ENCODE results near the gene ZP3. TPM values are rescaled to one million over a fixed set of nuclear protein-coding genes. Genes with fewer than 3 reads are reported as not detected.
"Not testable (repeated sequence)": the region's sequence is repeated elsewhere in the genome, so short reads cannot be mapped to it uniquely, and the experiment has no call there.

Gene ZP3
- 1 to 10 TPM in 2 of 4 donors, under 1 TPM in 1, not detected in 1; 0.50 to 2.5 (median 2.4) TPM for total RNA-seq
- polyA plus RNA-seq = 0.77 TPM
- long read RNA-seq, donor 1 = 0 reads
- long read RNA-seq, donor 2 = 0 reads
- long read RNA-seq, donor 3, partial matches to known transcripts = 0 of 1 reads
- long read RNA-seq, donor 3, other reads (novel, unspliced or antisense) = 0 of 1 reads
- long read RNA-seq, donor 4 = 0 reads

GRCh38 chr7:76424413-76425111 is at the start of gene ZP3:
TSS of gene ZP3 (plus strand) at chr7:76424950. CDS start at chr7:76424965, 15 bp downstream.
- Histone ChIP-seq H3K27me3 (ENCODE audit: control insufficient read depth, insufficient read depth) (no peaks in the 10 kb centered on the region), H3K27ac (ENCODE audit: low read length) (no peak within 1 kb of the TSS), H3K4me1 (ENCODE audit: control insufficient read depth, insufficient read depth, low read length) (no peaks in the 10 kb centered on the region), H3K9me3 (ENCODE audit: control insufficient read depth, low read length) (no peaks in the 10 kb centered on the region), H3K4me3 (ENCODE audit: low read length) (no peak within 1 kb of the TSS)
- intact Hi-C loops (cut with DNase I) = no loop called here
- no peak for DNase-seq
- ATAC-seq = no peak
- 89% methylated on average over 10 of the region's 10 CpGs for WGBS

- Histone ChIP-seq H3K4me1 (ENCODE audit: control insufficient read depth, insufficient read depth, low read length) (peaks cover 3% of the 10 kb centered on the region), H3K9me3 (ENCODE audit: control insufficient read depth, low read length) (no peaks in the 10 kb centered on the region), H3K27ac (ENCODE audit: low read length) (no peak overlapping the region), H3K4me3 (ENCODE audit: low read length) (no peak overlapping the region), H3K27me3 (ENCODE audit: control insufficient read depth, insufficient read depth) (no peaks in the 10 kb centered on the region)
- intact Hi-C loops (cut with DNase I) = no loop called here
- DNase-seq (no peak), ATAC-seq (no peak)
- 82% methylated on average over 9 of the region's 9 CpGs for whole genome bisulfite sequencing
These were observed 49.5 kb upstream of the ZP3 start for GRCh38 chr7:76375251-76375650.

- H3K4me1 ChIP-seq (ENCODE audit: control insufficient read depth, insufficient read depth, low read length) = peaks cover 8% of the 10 kb centered on the region
- H3K27me3 ChIP-seq (ENCODE audit: control insufficient read depth, insufficient read depth) = no peaks in the 10 kb centered on the region
- H3K27ac ChIP-seq (ENCODE audit: low read length) = peak overlapping the region; percentile 68
- H3K9me3 ChIP-seq (ENCODE audit: control insufficient read depth, low read length) = no peaks in the 10 kb centered on the region
- peak in 1 of 3 donors; percentile 47 for DNase-seq
- WGBS = 63% methylated on average over 9 of the region's 9 CpGs
- no peak for ATAC-seq
- no peak overlapping the region for H3K4me3 ChIP-seq (ENCODE audit: low read length)
- intact Hi-C loops (cut with DNase I) = no loop called here
These were observed 47.4 kb upstream of the ZP3 start for GRCh38 chr7:76377186-76377918.

- 41% methylated on average over 7 of the region's 7 CpGs for WGBS
- no peaks in the 10 kb centered on the region for H3K9me3 ChIP-seq (ENCODE audit: control insufficient read depth, low read length)
These were observed 44.2 kb upstream of the ZP3 start for GRCh38 chr7:76380623-76380966.

GRCh38 chr7:76381814-76382213 is 42.9 kb upstream of the ZP3 start:
- no peak for ATAC-seq
- H3K27me3 ChIP-seq (ENCODE audit: control insufficient read depth, insufficient read depth) = no peaks in the 10 kb centered on the region
- H3K4me3 ChIP-seq (ENCODE audit: low read length) = no peak overlapping the region
- intact Hi-C loops (cut with DNase I) = no loop called here
- no peaks in the 10 kb centered on the region for H3K9me3 ChIP-seq (ENCODE audit: control insufficient read depth, low read length)
- WGBS = 93% methylated on average over 7 of the region's 7 CpGs
- peak in 1 of 3 donors; percentile 46 for DNase-seq
- H3K27ac ChIP-seq (ENCODE audit: low read length) = no peak overlapping the region
- H3K4me1 ChIP-seq (ENCODE audit: control insufficient read depth, insufficient read depth, low read length) = peaks cover 8% of the 10 kb centered on the region

More at GRCh38 chr7:76380623-76380966, 44.2 kb upstream of the ZP3 start:
- Histone ChIP-seq H3K4me3 (ENCODE audit: low read length) (no peak overlapping the region), H3K27me3 (ENCODE audit: control insufficient read depth, insufficient read depth) (no peaks in the 10 kb centered on the region), H3K4me1 (ENCODE audit: control insufficient read depth, insufficient read depth, low read length) (peaks cover 8% of the 10 kb centered on the region), H3K27ac (ENCODE audit: low read length) (peak overlapping the region; percentile 96)
- ATAC-seq (no peak), DNase-seq (peak in 1 of 3 donors; percentile 57)
- intact Hi-C loops (cut with DNase I) = no loop called here

GRCh38 chr7:76383089-76383944 is 41.4 kb upstream of the ZP3 start:
- intact Hi-C loops (cut with DNase I) = no loop called here
- ATAC-seq = no peak
- no peak for DNase-seq
- no peak overlapping the region for H3K4me3 ChIP-seq (ENCODE audit: low read length)
- WGBS = 66% methylated on average over 13 of the region's 13 CpGs
- no peaks in the 10 kb centered on the region for H3K27me3 ChIP-seq (ENCODE audit: control insufficient read depth, insufficient read depth)
- no peaks in the 10 kb centered on the region for H3K9me3 ChIP-seq (ENCODE audit: control insufficient read depth, low read length)
- peaks cover 5% of the 10 kb centered on the region for H3K4me1 ChIP-seq (ENCODE audit: control insufficient read depth, insufficient read depth, low read length)
- H3K27ac ChIP-seq (ENCODE audit: low read length) = no peak overlapping the region

- H3K9me3 ChIP-seq (ENCODE audit: control insufficient read depth, low read length) = no peaks in the 10 kb centered on the region
- no peak for ATAC-seq
- peak in 1 of 3 donors; percentile 2 for DNase-seq
- intact Hi-C loops (cut with DNase I) = no loop called here
- 81% methylated on average over 11 of the region's 11 CpGs for WGBS
- H3K27me3 ChIP-seq (ENCODE audit: control insufficient read depth, insufficient read depth) = no peaks in the 10 kb centered on the region
- H3K27ac ChIP-seq (ENCODE audit: low read length) = no peak overlapping the region
- no peak overlapping the region for H3K4me3 ChIP-seq (ENCODE audit: low read length)
- no peaks in the 10 kb centered on the region for H3K4me1 ChIP-seq (ENCODE audit: control insufficient read depth, insufficient read depth, low read length)
These were observed 38.0 kb upstream of the ZP3 start for GRCh38 chr7:76386691-76387260.

GRCh38 chr7:76387789-76388188 is 37.0 kb upstream of the ZP3 start:
- intact Hi-C loops (cut with DNase I); ATAC-seq; DNase-seq; H3K9me3 ChIP-seq (ENCODE audit: control insufficient read depth, low read length); H3K27ac ChIP-seq (ENCODE audit: low read length); H3K4me3 ChIP-seq (ENCODE audit: low read length); H3K4me1 ChIP-seq (ENCODE audit: control insufficient read depth, insufficient read depth, low read length); H3K27me3 ChIP-seq (ENCODE audit: control insufficient read depth, insufficient read depth): not testable (repeated sequence)
- 98% methylated on average over 6 of the region's 6 CpGs for WGBS

- no peaks in the 10 kb centered on the region for H3K9me3 ChIP-seq (ENCODE audit: control insufficient read depth, low read length)
- H3K27me3 ChIP-seq (ENCODE audit: control insufficient read depth, insufficient read depth) = no peaks in the 10 kb centered on the region
- H3K4me3 ChIP-seq (ENCODE audit: low read length) = no peak overlapping the region
- ATAC-seq (no peak), DNase-seq (no peak)
- intact Hi-C loops (cut with DNase I) = loop anchor here in 1 of 4 donors (10.0 kb wide), 1 partner anchor 45 kb away; no protein-coding TSS in a partner anchor
- H3K4me1 ChIP-seq (ENCODE audit: control insufficient read depth, insufficient read depth, low read length) = peaks cover 3% of the 10 kb centered on the region
- WGBS = 97% methylated on average over 13 of the region's 13 CpGs
- no peak overlapping the region for H3K27ac ChIP-seq (ENCODE audit: low read length)
These were observed 34.7 kb upstream of the ZP3 start for GRCh38 chr7:76390092-76390491.

- ATAC-seq = peak in 1 of 2 donors; percentile 0
- intact Hi-C loops (cut with DNase I) = loop anchor here in 1 of 4 donors (10.0 kb wide), 1 partner anchor 48 kb away; no protein-coding TSS in a partner anchor
- H3K4me3 ChIP-seq (ENCODE audit: low read length) = peak overlapping the region; percentile 7
These were observed 32.1 kb upstream of the ZP3 start for GRCh38 chr7:76392531-76393115.

More at GRCh38 chr7:76392531-76393115, 32.1 kb upstream of the ZP3 start:
- 40% methylated on average over 12 of the region's 12 CpGs for WGBS
- Histone ChIP-seq H3K4me1 (ENCODE audit: control insufficient read depth, insufficient read depth, low read length) (peaks cover 3% of the 10 kb centered on the region), H3K27me3 (ENCODE audit: control insufficient read depth, insufficient read depth) (no peaks in the 10 kb centered on the region), H3K27ac (ENCODE audit: low read length) (peak overlapping the region; percentile 89), H3K9me3 (ENCODE audit: control insufficient read depth, low read length) (no peaks in the 10 kb centered on the region)
- no peak for DNase-seq

All from right cardiac atrium (tissue), 5 donors.